Endothelial cell of umbilical vein (primary cell): ENCODE results near the gene EFNA5.

Source experiments
- CTCF ChIP-seq, 2 donors: IDR thresholded peaks; 1 replicate in 1 of 2; 2 replicates in 1 of 2; pipeline ENCODE4 v1.5.1; 2011; ENCODE audit warnings: low read length in 2 of 2, mild to moderate bottlenecking in 2 of 2, moderate library complexity in 2 of 2, control low read depth in 1 of 2, inconsistent platforms in 1 of 2, low read depth in 1 of 2; ENCODE audit not compliant: insufficient read depth in 1 of 2; ENCODE audit errors: extremely low read depth in 1 of 2
- JUN ChIP-seq: IDR thresholded peaks from 2 replicates; pipeline ENCODE4 v1.6.1; 2011; ENCODE audit warnings: borderline replicate concordance, low read depth; ENCODE audit not compliant: insufficient read length, insufficient read depth
- POLR2AphosphoS5 ChIP-seq: IDR thresholded peaks from 2 replicates; pipeline ENCODE4 v1.6.1; 2012; ENCODE audit warnings: low read depth, mild to moderate bottlenecking, control low read depth, low read length, moderate library complexity; ENCODE audit not compliant: insufficient read depth

DNA sequence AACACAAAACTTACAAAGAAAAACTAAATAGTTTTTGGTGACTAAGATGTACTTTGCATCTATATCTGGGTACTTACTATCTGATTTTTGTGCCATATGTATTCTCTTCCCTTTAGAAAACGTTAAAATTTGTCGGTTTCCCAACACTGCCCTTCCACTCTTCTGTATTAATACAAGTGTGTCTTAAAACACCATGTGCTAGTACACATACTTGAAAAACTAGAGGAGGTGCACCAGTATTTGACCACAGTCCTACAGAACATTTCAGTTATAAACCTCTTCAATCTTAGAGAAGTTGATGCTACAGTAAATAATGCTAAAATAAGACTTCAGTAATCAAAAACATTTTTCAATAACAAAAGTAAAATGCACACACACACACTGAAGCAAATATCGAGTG, 251.2 kb downstream of the EFNA5 start:
- TF ChIP-seq JUN (no peak), CTCF (IDR thresholded peaks at IDR 0.05; ENCODE audit: extremely low read depth in 1 of 2, insufficient read depth in 1 of 2, low read depth in 1 of 2, low read length in 2 of 2) (no peak), POLR2AphosphoS5 (no peak)
